T-helper 1 cell treated with Interleukin-12 subunit alpha and Interleukin-12 subunit beta and Interleukin-4 antibody, amounts not matched to agents 30 ng/mL and 1 ng/mL, for 36 hours (primary cell): ENCODE measurements around the gene PGF. TPM values are rescaled to one million over a fixed set of nuclear protein-coding genes. Genes with fewer than 3 reads are reported as not detected.

Experiments used
- intact Hi-C: fragments of 100-400 bp; cut with micrococcal nuclease; formaldehyde crosslinking; loops from one replicate; pipeline ENCODE4 v1.15.1; 2024
- total RNA-seq: library from RNA; stranded (reverse); gene quantifications from 2 replicates; pipeline ENCODE4 v1.2.3, GENCODE V29; 2022

Gene PGF
- total RNA-seq, 1 donor from 2014 or later, result 0.20 TPM

DNA sequence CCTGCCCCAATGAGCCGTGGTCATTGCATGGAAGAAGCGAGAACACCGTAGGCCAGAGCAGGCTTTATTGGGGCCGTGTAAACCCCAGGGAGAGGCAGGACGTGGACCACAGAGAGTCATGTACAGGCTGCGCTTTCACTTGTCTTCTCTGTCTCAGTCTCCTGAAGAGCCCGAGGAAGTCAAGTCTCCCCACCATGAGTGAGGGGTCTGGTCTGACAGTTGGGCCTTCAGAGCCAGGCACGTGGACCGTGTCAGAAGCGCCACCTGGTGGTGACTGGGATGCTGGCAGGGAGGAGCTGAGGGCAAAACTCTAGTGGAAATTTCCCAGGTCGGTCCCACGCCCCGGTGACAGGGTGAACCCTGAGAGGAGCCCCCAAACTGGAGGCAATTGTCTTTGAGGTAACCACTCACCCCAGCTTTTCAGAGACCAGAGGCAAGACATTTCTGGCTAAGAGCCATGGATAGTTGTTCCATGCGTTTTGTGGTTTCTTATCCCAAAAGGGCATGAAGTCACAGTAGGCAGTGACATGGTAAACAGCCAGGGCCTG is 49.7 kb downstream of the PGF start:
- intact Hi-C loops, result loop anchor here (1.0 kb wide), 3 partner anchors 24 to 296 kb away; partner anchors contain the start of gene DLST

DNA sequence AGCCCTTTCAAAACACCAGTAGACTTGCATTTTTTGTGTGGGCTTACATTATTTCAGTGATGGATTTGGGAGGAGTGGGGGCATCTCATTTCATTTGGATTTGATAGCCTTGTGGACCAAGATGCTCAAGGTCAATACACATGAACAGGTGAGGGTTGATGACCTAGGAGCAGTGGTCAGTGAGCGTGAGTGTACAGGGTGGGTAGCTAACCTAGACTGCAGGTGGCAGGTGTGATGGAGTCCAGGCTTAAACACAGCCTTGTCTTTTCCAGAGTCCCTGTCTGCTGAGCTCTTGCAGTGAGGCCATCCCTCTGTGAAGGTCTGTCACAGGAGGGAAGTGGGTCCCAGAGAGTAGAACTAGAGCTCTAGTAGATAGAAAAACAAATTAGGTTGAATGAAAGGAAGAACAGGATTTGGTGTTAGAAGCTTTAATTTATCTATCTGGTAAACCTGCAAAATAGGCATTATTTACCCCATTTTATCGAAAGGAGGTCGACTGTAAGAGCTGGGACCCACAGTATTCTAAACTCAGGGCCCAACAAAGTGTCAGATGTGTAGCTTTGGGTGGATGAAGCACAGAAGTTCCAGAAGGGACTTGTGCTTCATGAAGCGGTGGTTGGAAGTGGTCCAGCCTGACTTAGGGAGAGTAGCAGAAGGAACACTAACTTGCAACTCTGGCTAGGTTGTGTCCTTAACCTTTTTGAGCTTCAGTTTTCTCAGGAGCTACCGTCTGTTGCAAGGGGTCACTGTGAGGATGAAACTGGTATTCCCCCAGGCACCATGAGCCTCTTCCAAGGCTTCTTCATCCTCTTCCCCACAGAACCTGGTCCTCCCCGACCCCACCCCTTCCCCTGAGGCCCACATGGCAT is 50.5 kb downstream of the PGF start:
- intact Hi-C loops, result loop anchor here (1.0 kb wide), 3 partner anchors 24 to 296 kb away; partner anchors contain the start of gene DLST

DNA sequence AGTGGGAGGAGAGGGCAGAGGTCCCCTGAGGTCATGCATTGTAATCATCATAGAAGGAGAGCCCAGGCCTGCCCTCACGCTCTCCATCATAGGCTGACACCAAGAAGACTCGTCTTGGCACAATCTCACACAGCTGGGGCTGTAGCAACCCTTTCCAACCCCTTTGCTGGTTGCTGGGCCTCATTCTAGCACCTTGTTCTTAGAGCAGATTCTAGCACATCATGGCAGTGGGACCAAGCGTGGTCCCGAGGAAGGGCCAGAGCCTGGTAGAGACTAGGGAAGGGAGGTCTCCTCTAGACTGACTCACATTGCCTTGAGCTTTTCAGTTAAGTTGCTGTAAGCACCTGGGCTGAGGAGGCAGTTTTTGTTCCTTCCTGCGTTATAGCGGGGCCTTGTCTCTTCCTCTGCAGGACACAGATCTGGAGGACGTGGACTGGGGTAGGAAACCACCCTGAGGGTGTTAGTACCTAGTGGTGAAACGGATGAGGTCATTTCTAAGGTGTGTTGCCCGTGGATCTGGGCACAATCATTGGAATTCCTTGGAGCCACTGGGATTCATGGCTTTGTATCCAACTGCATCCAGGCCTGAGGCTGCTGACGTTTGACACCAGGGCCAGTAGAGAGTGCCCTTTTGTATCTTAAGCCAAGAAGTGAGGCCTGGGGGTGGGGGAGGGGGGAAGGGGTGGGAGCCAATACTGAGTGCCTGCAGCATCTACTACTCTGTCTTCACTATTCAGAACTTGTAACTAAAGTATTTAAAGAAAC is 52.3 kb downstream of the PGF start:
- intact Hi-C loops, result no loop called here

DNA sequence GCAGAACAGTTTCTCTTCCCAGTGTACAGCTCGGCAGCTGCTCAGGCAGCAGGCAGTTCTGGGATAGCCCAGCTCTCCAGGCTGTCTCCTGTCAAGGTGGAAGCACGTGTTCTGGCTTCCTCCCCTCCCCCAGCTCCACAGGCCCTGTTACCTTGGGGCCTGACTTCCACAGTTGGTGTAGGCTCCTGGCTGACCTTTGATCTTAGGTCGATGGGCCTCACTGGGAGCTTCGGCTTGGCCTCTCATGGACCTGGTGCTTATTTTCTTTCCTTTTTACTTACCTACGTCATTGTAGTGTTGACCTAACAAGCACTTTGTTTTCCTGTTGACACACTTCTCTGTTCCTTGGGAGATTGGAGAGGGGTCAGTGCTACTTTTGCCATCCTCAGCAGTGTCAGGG is 56.7 kb downstream of the PGF start:
- intact Hi-C loops, result no loop called here

DNA sequence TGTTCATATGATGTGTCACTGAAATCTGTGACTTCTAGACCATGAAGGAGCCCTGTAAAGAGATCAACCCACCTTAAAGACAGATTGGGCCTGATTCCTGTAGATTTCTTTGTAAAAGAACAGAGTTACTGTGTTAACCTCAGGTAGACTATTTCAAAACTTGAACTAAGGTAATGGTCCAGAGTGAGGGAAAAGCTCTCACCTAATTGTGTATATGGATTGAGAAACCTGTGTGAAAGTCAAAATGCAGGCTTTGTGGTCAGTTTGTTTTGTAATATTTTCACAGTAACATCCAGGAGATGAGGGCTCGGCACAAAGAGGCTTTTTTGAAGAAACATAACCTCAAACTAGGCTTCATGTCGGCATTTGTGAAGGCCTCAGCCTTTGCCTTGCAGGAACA is 57.3 kb downstream of the PGF start:
- intact Hi-C loops, result no loop called here

DNA sequence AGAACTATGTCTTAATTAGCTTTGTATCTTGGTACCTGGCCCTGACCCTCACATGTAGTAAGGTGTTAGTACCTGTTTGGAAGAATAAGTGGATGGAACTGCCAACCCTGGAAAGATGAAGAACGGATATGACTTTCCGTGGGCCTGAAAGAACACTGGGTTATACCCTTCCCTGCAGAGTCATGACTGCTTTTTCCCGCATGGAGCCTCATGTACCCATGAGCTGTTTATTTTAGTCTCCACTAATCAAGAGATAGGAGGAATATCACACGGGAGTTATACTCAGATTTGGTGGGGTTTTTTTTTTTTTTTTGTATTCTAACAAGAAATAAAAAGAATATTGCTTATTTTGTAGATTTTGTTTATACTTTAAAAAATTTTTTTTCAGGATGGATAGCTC is 57.8 kb downstream of the PGF start:
- intact Hi-C loops, result no loop called here

DNA sequence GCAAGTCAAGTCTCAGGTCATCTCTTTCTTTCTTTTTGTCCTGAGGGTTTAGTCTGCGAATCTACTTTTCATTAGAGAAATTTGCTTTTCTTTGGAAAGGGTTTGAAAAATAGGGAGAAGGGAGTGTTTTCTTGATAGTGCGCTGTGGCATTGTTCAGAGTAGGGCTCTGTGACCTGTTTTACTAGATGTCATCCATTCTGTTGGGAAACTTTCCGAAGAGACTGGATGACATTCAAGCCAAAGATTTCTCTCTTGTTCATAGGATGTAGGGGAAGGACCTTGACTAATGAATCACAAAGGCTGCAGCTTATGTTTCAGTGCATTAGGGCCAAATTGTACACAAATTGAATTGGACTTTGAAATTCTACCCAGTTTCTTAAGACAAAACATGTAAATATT is 59.0 kb downstream of the PGF start:
- intact Hi-C loops, result no loop called here

DNA sequence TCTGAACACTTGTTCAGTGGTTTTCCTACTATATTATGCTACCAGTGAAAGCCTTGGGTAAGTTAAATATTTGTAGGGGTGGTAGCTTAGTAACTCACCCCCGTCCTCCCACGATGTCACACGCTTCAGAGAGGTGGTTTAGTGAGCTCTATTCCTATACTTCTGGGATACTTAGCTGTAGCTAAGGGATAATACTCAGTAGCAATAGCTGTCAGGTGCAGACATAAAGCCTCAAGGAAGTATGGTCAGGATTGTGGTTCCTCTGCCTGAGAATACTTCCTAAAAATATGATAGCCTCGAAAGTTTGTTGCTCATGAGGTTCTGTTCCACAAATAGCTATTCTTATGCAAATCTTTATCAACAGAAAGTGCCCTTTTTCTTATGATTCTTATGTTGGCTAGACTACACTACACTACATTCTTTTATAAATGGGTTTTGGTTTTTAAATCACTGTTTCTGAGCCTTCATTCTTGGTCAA is 61.7 kb downstream of the PGF start:
- intact Hi-C loops, result no loop called here

DNA sequence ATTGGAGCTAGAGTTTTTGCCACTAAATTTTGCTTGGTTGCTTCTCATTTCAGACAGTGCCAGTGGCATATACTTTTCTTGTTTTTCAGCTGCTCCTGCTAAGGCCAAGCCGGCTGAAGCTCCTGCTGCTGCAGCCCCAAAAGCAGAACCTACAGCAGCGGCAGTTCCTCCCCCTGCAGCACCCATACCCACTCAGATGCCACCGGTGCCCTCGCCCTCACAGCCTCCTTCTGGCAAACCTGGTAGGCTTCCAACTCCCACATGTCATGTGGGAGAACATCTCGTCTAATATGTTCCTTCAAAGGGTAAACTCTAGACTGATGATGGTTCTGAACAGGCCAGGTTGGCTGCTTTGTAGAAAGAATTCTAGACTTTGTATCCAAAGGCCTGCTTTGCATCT is 62.7 kb downstream of the PGF start:
- intact Hi-C loops, result no loop called here

DNA sequence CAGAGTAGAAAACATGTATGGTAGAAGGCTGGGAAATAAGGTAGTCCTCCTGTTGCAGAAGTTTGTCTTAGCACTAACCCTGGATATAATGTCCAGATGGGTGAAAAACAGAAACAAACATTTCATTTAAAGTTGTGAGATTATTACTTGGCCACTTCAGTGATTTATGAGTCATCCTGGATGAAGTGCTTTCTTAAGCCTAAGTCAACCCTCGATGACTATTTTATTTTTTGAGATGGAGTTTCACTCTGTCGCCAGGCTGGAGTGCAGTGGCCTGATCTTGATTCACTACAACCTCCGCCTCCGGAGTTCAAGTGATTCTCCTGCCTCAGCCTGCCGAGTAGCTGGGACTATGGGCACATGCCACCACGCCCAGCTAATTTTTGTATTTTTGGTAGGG is 63.5 kb downstream of the PGF start:
- intact Hi-C loops, result no loop called here

Other genes starting within 250 kb of the PGF start
- 59.5 and 65.9 TPM in 2 replicates for gene AREL1, start 242.5 kb downstream of the PGF start, total RNA-seq
- gene FCF1, start 242.5 kb downstream of the PGF start, total RNA-seq, result 53.7 and 58.0 TPM in 2 replicates
- gene YLPM1, start 192.3 kb downstream of the PGF start, total RNA-seq, result 81.1 and 84.6 TPM in 2 replicates
- gene PROX2, start 79.5 kb downstream of the PGF start, total RNA-seq, result 0.05 TPM in 1 of 2 replicates, not detected in the other
- gene DLST, start 73.7 kb downstream of the PGF start, total RNA-seq, result 87.6 and 95.8 TPM in 2 replicates
- gene RPS6KL1, start 32.3 kb downstream of the PGF start, total RNA-seq, result 5.7 and 5.9 TPM in 2 replicates
- gene EIF2B2, start 47.3 kb upstream of the PGF start, total RNA-seq, result 45.0 and 50.6 TPM in 2 replicates
- 18.3 and 20.2 TPM in 2 replicates for gene MLH3, start 95.9 kb upstream of the PGF start, total RNA-seq
- gene ACYP1, start 108.4 kb upstream of the PGF start, total RNA-seq, result 34.4 and 35.0 TPM in 2 replicates
- gene ZC2HC1C, start 114.0 kb upstream of the PGF start, total RNA-seq, result 0.98 and 1.3 TPM in 2 replicates
- gene NEK9, start 171.5 kb upstream of the PGF start, total RNA-seq, result 81.3 and 83.5 TPM in 2 replicates
- gene TMED10, start 221.0 kb upstream of the PGF start, total RNA-seq, result 238 and 244 TPM in 2 replicates